Myocyte (in vitro differentiated cells): ENCODE measurements around the gene RAMP1. TPM values are rescaled to one million over a fixed set of nuclear protein-coding genes. Genes with fewer than 3 reads are reported as not detected.
"Not testable (repeated sequence)": the region's sequence is repeated elsewhere in the genome, so short reads cannot be mapped to it uniquely, and the experiment has no call there.

ENCODE experiments used
- DNase-seq: peaks from one replicate; pipeline ENCODE4 v3.0.0-alpha.2; 2012; ENCODE audit warnings: low read depth
- total RNA-seq: library from RNA; depleted of rRNA; stranded (reverse); fragments of >200 nt; gene quantifications from 2 replicates; pipeline ENCODE4 v1.2.3, GENCODE V29; 2014

Gene RAMP1
- total RNA-seq, 1 donor from 2014 or later = 20.9 TPM

DNA sequence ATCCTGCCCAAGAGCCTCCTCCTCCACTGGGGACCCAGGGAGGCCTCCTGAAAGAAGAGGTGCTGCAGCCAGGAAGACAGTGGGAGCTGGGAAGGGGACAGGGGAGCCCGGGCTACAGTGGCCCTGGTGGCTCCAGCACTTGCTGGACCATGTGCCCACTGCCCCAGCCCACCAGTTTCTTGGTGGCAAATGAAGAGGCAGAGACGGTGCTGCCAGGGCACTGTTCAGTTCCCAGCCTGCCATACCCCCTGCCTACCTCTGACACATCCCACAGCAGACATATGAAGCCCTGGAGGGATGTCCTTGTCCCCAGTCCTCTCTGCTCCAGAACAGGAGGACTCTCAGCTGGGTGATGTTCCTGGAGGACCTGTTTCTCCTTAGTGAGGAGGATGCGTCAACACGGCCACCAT lies 3.7 kb downstream of the RAMP1 start:
- DNase-seq = no peak

DNA sequence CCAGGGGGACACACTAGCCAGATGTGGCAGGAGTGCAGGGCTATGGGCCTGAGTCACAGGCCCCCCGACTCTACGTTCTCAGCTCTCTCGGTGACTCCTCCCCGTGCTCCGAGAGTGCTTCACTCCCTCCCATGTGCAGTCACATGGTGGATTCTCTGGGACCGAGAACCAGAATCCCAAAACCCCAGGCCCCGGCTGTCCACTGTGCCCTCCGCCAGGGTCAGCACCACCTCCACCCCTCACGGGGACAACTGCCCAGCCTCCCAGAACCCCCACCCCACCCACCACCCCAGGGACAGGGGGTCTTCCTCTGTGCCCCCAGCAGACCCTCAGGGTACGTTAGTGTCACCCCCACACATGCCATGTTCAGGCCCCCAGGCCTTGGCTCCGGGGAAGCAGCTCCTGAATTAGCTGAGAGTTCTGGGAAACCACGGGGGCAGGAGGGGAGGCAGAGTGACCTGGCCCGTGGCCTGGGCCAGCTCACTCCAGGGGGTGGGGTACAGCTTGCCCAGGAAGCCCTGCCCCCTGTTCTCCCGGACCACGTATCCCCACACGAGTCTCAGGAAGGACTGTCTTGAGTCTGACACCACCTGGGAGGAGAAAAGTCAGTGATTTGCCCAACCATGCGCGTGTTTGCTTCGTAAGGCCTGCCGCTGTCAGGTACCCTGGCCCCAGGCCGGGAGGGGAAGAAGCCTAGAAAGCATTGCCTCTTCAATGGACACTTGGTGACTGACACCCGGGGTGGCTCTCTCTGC lies 4.4 kb downstream of the RAMP1 start:
- no peak for DNase-seq

- DNase-seq = no peak
These were observed 5.1 kb downstream of the RAMP1 start for GRCh38 chr2:237864444-237864931.

- DNase-seq = no peak
These were observed 5.7 kb downstream of the RAMP1 start for GRCh38 chr2:237864940-237865622.

- DNase-seq = no peak
These were observed 6.2 kb downstream of the RAMP1 start for GRCh38 chr2:237865623-237866041.

- DNase-seq = peak; percentile 51
These were observed 6.7 kb downstream of the RAMP1 start for GRCh38 chr2:237866101-237866621.

- DNase-seq = no peak
These were observed 8.0 kb downstream of the RAMP1 start for GRCh38 chr2:237867465-237867864.

GRCh38 chr2:237868074-237868473 lies 8.7 kb downstream of the RAMP1 start:
- not testable (repeated sequence) for DNase-seq

- DNase-seq = peak; percentile 5
These were observed 9.4 kb downstream of the RAMP1 start for GRCh38 chr2:237868631-237869342.

GRCh38 chr2:237869343-237870102 lies 10.1 kb downstream of the RAMP1 start:
- no peak for DNase-seq

DNA sequence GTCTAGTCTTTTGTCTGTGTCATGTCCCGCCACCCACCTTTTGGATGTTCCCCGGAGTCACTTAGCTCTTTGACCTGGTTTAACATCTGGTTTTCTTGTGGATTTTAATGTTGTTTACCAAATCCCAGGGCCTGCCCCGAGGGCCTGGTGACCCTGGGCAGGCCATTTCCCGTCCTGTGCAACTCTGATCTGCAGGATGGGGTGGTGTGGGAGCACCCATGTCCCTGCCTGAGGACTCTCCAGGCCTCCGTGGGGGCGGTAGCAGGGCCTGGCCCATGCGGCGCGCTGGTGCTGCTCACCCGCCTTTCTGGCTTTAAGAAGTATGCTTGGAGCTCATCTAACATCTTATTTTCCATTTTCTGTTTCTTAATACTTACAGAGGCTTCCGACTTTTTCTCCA lies 10.7 kb downstream of the RAMP1 start:
- no peak for DNase-seq

GRCh38 chr2:237870754-237871651 lies 11.6 kb downstream of the RAMP1 start:
- DNase-seq = no peak

DNA sequence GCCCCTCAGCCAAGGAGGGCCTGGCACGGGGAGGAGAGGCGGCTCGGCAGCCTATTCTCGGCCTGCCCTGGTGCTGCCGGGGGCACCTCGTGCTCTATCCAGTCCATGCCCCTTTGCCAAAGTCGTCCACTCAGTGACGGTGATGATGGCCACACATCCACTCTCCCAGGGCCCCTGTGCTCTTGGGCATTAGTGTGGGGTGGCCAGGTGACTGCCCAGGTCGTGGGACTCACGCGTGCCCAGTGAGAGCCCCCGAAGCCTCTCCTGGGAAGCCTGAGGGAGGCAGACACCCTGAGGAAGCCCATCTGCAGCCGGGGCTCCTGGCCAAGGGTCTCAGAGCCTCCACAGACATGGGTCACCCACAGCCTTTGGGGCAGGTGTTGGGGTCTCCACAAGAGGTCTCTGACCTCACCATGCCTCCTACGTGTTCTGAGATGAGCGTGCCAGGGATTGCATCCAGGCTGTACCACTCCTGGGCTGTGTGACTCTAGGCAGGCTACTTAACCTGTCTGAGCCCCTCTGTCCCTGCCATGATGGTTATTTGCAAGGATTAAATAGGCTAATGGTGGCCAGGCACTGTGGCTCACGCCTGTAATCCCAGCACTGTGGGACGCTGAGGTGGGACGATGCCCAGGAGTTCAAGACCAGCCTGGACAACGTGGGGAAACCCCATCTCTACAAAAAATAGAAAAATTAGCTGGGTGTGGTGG lies 12.9 kb downstream of the RAMP1 start:
- DNase-seq = no peak

DNA sequence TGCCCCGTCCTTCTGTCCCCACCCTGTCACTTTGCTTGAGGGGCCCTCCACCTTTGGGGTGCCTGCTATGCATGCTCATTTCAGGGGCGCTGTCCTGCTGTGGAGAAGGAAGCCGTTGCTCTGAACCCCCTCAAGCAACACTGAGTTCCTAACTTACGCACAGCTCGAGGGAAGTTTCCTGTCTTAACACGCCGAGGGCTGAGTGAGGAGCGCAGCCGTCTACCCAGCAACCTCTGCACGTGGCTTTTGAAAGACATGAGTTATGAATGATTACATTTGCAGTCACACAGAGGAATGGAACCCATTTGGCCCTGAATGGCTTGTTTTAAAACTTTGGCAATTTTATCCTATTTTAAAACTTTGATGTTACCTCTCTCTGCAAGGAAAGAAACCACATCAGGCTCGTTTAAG lies 14.0 kb downstream of the RAMP1 start:
- DNase-seq = no peak

- DNase-seq = peak; percentile 23
These were observed 14.6 kb downstream of the RAMP1 start for GRCh38 chr2:237873897-237874551.

DNA sequence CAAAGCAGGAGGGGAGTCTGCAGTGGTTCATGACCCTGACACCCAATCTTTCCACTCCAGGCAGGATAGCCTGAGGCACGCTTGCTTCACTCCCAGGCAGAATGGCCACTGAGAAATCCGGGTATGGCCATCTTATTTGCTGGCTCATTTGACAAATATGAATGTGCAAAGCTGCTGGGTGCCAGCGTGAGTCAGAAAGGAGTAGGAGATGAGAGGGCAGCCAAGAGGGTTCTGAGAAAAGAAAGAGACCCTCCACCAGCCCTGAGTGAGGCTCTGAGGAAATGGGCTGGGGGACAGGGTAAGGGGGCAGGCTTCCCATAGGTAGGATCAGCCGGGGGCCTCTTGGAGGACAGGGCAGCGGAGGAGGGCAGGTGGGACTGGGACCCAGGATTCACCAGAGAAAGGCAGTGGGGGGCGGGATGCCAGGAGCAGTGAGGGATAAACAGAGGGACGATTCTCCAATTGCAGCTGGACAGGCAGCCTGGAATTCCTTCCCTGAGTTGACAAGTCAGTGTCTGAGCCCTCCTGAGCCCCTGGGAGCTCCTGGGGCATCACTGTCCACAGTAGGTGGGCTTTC lies 15.2 kb downstream of the RAMP1 start:
- DNase-seq = peak; percentile 51

DNA sequence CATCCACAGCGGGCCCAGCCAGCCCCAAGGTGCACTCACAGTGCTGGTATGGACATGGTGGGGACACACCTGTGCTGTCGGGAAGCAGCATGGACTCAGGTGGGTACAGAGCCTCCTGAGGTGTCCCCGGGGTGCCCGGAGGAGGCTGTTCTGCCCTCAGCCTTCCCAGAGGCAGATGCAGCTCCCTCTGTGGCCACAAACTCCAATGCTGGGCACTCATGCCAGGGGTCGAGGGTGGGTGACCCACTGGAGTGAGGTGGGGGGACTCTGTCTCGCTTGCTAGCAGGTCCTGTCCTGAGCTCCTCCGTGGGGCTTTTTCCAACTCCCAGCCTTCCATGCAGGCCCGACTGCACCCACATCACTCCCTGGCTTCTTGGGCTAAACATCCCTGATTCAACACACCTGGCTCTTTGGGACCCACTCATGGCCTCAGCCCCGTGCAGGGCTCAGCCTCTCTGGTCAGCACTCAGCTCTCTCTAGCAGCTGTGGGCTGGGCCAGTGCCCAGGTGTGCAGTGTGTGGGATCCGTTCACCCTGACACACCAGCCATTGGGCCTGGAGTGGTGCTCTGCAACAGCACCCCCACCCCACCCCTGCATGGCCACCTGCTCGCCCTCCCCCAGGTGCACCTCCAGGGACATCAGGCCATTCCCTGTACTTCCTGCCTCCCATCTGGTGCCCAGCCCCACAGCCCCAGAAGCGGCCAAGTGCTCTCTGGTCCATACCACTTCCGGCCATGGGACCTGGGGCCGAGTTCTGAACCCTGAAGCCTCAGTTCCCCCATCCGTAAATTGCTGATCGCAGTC lies 16.0 kb downstream of the RAMP1 start:
- DNase-seq = no peak
